HG02642 (cell line): ENCODE data around the gene PDSS2.

Experiments used
- ATAC-seq: cut with Tn5 transposase; IDR thresholded peaks from one replicate; pipeline ENCODE4 v1.9.1; 2021; ENCODE audit warnings: mild to moderate bottlenecking; ENCODE audit not compliant: unreplicated experiment, poor library complexity

The PDSS2 gene, protein sequence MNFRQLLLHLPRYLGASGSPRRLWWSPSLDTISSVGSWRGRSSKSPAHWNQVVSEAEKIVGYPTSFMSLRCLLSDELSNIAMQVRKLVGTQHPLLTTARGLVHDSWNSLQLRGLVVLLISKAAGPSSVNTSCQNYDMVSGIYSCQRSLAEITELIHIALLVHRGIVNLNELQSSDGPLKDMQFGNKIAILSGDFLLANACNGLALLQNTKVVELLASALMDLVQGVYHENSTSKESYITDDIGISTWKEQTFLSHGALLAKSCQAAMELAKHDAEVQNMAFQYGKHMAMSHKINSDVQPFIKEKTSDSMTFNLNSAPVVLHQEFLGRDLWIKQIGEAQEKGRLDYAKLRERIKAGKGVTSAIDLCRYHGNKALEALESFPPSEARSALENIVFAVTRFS

DNA sequence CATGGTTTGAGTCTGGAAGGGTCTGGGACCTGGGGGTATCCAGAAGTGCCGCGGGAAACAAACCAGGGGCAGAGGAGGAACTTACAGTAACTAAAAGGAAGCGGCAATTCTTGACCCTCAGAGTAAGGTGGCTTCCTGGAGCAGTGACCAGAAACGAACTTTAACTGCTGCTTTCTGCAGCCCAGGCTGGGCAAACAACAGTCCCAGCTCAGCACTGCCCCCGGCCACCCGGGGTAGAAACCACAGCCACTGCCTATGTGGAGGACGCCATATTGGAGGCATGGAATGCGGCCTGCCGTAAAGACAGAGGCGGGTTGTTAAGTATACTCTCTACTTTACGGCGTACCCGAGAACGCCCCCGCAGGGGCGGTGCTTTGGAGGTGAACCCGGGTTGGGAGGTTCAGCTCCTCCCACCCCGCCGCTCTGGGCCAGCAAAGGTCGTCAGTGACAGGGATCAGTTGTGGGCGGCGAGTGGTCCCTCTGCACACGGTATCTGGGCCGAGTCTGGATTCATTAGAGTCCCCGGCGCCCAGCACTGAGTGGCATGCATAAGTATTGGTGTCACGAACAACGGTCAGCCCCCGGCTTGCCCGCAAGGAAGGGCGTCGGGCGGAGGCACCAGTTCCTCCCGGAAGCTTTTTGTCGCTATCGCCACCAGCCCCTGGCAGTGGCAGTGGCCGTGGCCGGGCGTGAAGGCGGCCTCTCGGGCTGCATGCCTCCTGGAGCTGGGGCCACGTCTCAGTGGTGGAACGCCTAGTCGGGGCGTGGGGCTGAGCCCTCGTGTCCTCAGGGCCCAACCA lies at the start of gene PDSS2:
TSS of gene PDSS2 (minus strand) at position 282 of the 800 bp plus-strand sequence. CDS start at position 3, 279 bp downstream.
- ATAC-seq, result peak; percentile 95

DNA sequence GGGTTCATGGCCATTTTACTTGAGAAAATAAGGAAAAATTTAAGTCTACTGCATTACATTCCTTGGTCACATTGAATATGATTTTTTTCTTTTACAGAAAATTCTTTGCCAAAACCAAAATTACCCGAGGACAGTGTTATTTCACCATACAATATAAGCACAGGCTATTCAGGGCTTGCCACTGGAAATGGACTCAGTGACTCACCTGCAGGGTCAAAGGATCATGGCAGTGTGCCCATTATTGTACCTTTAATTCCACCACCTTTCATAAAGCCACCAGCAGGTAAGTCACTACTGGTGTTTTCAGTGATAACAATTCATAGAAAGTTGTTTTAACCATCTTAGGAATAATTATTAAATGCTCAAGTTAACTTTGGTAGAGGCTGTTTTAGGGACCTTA lies 46.8 kb upstream of the PDSS2 start:
- no peak for ATAC-seq

DNA sequence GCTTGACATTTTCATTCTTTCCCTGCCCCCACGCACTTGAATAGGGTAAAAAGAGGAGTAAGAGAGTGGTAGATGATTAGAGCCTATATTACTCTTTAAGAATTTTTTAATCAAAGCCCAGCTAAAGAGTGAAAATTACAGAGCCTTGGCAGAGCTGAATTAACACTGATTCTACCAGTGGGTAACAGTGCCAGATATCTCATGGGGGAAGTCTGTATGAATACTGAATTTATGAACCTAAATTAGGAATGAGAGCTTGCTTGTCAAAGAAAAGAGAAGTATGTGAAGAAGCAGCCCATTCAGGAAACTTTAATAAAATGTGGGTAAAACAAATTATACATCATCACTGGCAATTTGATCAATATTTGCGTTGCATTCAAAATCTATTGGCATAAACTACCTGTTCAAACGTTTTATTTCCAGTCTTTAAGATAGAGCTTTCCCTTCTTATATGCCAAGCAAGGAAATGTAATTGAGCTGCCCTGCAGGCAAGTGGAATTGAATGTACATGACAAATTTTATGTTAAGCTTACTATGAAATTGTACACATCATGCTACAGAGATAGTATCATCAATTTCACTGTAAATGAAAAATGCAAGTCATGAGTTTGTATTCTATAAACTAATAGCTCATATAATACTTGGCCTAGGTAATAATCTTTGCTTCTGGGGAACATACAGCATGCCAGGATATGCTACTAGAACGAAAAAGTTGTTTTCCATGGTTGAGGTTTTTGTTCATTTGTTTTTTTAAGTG lies 45.1 kb upstream of the PDSS2 start:
- ATAC-seq, result no peak

DNA sequence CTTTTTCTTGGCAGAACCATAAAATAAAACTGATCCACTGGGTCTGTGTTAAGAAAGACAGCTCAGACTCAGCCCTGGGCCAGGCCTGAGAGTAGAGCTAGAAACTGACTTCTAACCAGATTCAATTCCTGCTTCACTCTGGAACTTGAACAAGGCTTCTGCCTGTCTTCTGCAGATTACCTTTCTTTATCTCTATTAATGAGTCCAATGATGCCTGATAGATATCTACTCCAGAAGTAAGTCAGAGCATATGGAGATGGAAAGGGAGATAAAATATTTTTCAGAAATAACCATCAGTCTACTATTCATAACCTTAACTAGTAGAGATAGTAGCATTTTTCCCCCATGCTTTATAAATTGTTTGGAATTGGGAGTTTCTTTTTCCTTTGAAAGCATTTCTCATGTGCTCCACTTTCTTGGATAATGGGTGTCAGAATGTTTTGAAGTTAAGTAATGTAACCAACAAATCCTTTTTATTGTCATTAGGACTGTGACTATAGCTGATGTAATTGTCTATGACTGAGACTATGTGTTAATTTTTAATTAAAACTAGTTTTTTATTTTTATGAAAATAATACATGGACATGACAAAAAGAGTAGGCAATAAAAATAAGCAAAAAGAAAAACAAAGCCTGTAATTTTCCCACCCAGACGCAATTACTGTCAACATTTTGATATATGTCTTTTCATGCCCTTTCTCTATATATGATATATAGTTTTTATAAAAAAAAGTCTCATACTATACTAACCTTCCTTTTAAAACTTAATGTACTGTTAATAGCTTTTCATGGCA lies 37.7 kb upstream of the PDSS2 start:
- ATAC-seq, result no peak

DNA sequence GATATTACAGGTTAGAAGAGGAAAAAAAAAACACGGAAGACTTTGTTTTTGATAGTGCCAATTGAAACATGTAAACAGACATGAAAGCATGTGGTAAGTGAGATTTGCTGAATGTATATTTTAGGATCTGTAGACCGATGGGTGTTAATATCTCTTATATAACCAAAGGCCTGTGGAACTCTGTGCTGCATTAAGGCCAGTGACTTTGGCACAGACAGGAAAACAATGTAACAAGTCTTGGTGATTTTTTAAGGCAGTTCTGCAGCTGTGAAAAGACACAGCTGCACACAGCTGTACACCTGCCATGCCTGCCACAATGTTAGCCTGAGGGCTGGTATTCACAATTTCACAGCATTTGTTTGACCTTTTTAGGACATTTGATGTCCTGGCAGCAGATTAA lies 36.6 kb upstream of the PDSS2 start:
- no peak for ATAC-seq

DNA sequence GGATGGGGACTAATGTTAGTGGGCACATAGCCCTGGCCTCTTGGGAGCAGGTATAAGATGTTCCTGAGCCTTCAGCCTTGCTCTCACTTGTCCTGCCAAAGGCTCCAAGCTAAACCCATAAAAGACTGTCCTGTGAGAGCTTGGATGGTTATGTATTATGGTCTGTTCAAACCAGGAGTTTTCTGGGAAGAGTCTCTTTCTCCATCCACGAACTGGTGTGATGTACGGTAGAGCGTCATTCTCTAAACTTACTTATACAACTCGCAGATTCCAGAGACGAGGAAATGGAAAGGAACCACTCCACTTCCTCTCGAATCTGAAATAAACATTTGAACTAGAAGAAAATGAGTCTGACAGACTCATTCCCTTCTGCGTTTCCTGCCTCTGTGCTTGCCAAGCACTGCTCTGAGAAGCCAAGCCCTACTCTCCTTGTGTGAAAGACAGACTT lies 35.9 kb upstream of the PDSS2 start:
- no peak for ATAC-seq

DNA sequence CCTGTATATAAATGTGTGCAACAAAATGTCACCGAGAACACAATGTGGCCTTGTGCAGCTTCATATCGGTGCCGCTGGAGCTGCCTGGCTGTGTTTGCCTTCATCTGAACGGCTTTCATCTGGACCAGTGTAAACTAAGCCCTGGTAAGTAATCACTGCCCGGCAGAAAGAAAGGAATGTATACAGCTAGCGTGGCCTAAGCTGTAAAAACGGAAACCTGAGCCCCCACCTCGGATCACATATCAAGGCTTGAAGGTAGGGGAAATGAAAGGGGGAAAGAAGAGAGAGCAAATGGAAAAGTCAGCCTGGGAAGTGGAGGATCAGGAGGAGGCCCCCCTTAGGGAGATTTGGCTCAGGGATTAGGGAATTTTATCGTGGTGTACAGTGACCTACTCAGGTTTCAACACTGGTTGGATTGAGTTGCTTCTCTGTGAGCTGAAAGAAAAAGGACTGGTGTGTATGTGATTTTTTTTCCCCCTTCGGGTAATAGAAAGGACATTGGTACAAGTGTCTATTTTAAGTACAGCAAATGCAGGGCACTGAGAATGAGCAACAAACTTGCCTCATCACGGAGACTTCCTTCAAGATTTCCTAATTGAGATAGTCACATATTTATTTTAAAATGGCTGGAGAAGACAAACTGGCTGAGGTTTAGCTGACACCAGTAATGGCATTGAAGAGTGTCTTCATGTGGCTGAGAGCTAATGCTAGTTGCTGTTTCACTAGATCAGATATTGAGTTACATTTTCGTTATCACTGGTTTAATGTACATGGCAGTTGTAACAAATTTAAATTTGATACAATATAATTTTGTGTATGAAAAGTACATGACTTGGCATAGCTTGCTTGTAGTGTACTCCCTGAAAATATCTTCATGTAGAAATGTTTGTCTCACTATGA lies 34.0 kb upstream of the PDSS2 start:
- ATAC-seq, result no peak

DNA sequence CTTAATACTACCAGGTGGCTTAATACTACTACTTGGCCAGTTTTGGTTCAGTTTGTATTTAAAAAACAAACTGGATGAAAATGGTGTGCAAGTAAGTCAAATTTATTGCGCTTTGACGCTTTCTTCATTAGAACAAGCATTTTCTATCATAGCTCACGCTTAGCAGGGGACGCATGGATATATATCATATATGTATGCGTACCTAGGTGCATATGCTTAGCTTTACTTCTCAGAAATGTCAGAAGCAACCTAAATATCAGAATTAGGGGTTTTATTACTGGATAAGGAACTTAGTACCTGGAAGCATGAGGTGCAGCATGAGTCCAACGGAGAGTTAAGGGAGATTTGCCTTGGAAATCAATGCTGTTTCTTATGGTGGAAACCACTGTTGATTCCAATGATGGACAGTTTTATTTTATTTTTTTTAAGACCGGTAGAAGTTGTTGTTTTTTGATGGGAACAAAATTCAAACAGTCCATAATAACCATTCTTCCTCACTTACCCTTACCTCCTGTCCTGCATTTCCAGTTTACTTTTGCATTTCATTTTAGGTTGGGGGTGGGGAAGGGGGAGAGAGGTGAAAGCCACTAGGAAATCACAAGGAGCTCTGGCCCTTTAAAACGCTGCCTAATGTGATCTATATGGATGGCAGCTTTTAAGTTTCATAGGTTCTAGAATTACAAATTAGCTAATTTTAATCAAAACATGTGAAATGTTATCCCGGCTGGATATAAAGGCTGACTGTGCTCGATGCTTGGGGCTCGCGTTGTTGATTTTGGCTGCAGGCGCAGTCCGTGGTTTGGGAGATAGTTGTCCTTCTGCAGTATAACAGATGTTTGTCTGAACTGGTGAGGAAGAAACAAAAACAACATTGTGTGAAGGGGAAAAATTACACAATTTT lies 32.6 kb upstream of the PDSS2 start:
- ATAC-seq, result no peak

DNA sequence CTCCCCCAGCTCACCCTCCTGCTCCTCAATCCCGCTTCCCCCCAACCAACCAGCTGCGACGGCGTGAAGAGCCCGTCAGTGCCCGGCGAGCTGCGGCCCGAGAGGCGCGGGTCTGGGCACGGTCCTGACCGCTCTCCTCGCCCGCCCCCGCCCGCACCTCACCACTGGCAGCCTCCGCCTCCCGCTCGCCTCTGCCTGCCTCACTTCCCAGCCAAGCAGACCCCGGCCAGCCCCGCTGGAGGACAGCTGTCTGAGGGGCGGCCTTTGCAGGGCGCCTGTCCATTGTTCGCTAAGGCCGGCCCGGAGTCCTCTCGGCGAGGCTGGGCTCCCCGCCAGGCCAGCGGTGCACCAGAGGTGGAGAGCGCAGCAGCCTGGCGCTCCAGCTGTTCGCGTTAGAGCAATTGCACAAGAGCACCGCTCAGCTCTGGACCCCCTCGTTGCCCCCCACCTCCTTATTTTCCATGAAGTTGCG lies 31.8 kb upstream of the PDSS2 start:
- ATAC-seq, result no peak

DNA sequence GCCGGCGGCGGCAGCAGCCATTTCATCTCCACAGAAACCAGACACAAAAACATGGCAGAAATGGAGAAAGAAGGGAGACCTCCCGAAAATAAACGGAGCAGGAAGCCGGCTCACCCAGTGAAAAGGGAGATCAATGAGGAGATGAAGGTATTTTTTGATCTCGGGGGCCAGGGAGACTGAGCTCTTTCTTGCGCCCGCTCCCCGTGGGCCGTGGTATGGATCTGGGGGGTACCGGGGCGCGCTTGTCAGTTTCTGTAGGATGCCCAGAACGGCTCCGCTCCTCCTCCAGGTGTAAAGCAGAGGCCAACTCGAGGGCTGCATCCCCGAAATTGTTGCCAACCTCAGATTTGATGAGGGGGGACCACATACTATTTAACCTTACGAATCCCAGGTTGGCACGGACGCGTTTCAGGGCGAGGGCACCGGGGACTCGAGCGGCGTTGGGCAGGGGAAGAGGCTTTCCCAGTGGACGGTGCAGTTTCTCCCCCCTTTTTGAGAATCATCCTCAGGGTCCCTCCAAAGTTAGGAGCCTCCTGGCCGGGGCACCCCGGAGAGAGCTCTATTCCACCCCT lies 31.3 kb upstream of the PDSS2 start:
- no peak for ATAC-seq

DNA sequence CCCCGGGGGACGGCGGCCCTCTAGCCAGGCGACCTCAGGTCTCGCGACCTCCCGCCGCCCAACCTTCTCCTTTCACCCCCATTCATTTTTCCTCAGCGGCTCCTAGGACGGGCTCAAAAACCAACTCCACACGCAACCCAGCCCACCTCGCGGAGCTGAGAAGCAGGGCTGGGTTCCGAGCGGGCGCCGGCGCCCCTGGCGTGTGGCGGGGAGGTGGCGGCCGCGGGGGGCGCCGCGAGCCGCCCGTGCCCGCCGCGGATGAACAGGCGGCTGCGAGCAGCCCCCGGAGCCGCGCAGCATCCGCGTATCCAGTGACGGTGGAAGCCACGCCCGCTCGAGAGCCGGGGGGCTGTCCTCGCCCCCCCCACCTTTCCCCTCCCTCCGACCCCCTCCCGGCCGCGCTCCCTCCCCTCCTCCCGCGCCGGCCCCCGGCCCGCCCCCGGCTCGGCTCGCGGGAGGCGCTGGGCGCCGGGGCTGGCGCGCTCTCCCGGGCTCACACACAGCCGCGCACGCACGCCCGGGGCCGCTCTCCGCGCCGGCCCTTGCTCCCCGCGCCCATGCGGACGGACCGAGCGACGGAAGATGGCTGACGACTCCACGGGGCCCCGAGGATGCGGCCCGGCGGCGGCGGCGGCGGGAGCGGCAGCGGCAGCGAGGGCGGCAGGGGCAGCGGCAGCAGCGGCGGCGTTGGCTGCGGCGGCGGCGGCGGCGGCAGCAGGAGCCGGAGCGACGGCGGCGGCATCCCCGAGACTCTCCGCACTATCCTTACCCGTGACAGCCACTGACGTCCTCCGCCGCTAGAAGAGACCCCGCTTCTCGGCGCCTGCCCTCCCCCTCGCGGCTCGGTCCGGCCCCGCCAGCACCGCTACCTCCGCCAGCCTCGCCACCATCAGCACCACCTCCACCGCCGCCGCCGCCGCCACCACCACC lies 30.5 kb upstream of the PDSS2 start, which contains the start of gene SOBP:
TSS of gene SOBP (plus strand) at position 482 of the 930 bp plus-strand sequence. CDS start 500 bp downstream, outside the sequence.
- peak; percentile 53 for ATAC-seq

DNA sequence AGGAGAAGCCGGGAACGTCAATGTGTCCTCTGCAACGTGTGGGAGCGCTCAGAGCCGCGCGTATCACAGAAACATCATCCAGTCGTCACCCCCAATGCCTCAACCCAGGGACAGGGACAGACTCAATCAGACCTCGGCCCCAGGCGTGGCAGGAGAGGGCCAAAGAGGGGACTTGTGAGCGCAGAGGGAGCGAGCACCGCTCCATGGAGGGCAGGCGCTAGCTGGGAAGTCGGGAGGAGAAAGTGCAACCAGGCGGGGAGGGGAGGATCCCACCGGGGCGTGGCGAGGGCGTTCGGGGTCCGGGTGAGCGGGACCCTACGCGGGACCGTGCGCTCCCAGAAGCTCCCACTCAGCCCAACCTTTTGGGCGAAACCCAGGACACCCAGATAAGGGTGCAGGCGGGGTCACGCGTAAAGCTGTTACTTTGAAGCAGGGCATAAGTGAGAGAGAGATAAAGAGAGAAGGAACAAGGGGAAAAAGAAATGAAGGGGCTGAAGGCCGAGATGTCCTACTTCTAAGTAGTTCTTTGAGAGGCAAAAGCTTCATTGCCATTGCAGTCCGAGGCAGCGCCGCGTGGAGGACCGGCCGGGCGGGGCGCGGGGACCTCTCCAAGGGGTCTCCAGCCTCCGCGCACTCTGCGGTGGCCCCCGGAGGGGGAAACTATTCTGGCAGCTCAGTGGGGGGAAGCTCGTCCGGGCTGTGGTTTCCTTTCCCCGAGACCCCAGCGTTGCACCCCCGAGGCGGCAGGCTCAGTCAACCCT lies 29.7 kb upstream of the PDSS2 start:
- peak; percentile 15 for ATAC-seq

DNA sequence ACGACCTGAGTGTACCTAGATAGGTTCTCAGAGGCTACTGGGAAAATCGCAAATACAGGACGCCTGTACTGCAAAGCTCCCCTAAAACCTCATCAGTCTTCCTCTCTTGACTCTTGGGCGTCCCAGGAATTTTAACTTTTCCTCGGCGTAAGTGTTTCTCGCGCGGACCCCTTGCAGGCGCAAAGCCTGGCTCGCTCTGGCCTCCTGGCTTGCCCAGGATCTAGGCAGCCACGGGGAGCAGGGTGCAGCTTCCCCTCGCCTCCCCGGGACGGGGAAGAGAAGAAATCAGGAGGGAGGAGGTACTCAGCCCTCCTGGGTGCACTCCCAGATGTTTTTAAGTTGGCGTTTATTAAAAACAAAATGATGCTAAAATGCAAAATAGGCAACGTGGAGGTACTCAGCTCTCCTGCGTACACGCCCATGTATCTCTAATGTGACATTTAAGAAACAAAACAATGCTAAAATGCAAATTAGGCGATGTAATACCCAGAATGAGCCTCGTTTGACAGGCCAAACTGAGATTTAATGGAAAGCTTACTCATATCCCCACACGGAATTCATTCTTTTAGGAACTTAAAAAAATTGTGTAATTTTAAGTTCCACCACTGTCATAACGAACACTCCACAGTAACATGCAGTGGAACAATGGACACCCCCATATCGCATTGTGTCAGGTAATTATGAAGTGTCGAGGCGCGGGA lies 29.0 kb upstream of the PDSS2 start:
- ATAC-seq, result no peak

DNA sequence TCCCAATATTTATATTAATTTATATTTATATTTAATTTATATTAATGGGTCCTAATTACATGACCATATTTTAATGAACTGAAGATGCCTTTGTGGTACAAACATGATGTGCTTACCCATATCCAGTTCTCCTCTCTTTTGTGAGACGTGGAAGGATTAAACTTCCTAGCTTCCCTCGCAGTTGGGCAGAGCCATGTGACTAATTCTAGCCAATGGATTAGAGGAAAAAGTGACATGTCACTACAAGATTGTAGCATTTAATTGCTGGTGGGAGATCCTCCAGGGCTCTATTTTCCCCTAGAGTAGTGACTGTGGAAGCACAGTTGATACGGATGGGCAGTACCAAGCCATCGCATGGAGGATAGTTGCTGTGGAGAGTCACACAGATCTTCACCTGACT lies 25.8 kb upstream of the PDSS2 start:
- no peak for ATAC-seq

DNA sequence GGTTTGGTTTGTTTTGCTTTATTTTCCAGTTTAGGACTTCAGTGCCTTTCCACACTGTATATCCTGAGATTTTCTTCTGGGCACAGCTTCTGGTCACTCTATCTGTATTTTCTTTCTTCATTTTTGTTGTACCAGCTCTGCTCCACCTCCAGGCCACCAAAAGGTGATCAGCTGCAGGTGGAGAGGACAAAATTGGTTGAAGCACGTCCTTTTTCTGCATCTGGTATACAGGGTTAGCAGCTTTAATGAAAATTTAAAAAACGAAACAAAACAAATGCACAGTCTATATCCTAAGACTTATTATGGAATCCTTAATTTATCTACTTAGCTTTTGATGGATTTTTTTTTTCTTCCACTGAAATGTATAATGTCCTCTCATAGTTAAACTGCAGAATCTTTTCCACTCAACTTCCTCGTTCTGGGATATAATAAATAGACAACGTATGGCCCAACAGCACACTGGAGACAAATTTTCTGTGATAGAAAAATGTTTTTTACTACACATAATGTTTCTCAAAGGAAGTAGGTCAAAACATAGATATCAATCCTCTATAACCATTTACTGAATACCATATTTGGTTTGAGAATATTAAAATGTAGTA lies 19.8 kb upstream of the PDSS2 start:
- no peak for ATAC-seq
